NT2/D1 (cell line): ENCODE measurements around the gene DSE.

ENCODE experiments used
- SUZ12 ChIP-seq: IDR thresholded peaks from 2 replicates; pipeline ENCODE4 v1.6.1; 2011; ENCODE audit not compliant: insufficient read length, insufficient read depth; ENCODE audit errors: extremely low read depth
- YY1 ChIP-seq: IDR thresholded peaks from 2 replicates; pipeline ENCODE4 v1.6.1; 2011; ENCODE audit not compliant: insufficient read length, insufficient read depth
- ZNF274 ChIP-seq: IDR thresholded peaks from 2 replicates; pipeline ENCODE4 v1.6.1; 2011; ENCODE audit warnings: mild to moderate bottlenecking, low read depth, low read length

DNA sequence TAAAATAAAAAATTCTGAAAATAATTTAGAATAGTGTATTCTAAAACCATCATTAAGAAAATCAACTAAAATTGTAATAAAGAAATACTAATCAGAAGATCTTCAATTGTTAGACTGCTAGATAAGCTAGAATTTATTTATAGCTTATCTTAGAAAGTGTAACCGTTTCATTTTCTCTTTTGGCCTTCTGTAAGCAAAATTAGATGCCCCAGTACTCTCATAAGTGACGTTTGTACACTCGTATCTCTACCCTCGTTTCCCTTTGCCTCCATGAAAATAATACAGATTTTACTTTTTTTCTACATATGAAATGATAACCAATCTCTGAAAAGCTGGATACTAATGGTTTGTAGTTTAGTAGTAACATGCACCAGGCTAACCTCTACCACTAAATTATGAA is 19.8 kb downstream of the DSE start:
- TF ChIP-seq ZNF274 (no peak), YY1 (no peak), SUZ12 (no peak)
